ENCODE measurements around the gene SLC16A9.
A peak's percentile ranks its signal among the peaks of the same experiment; 100 is the strongest.
"Not testable (repeated sequence)": the region's sequence is repeated elsewhere in the genome, so short reads cannot be mapped to it uniquely, and the experiment has no call there.

Gene SLC16A9

GRCh38 chr10:59682986-59683937 lies 26.4 kb downstream of the SLC16A9 start:
- no peak for DNase-seq
- in situ Hi-C loops (cut with MboI; ENCODE audit: low pct_unique_long_range_greater_than_20kb, low sequenced_read_pairs), result no loop called here

GRCh38 chr10:59680199-59680598 lies 29.5 kb downstream of the SLC16A9 start:
- DNase-seq, result no peak
- in situ Hi-C loops (cut with MboI; ENCODE audit: low pct_unique_long_range_greater_than_20kb, low sequenced_read_pairs), result no loop called here

- in situ Hi-C loops (cut with MboI; ENCODE audit: low pct_unique_long_range_greater_than_20kb, low sequenced_read_pairs), result no loop called here
- no peak for DNase-seq
These were observed 30.8 kb downstream of the SLC16A9 start for GRCh38 chr10:59678884-59679301.

GRCh38 chr10:59677253-59677831 lies 32.3 kb downstream of the SLC16A9 start:
- DNase-seq, result no peak
- in situ Hi-C loops (cut with MboI; ENCODE audit: low pct_unique_long_range_greater_than_20kb, low sequenced_read_pairs), result no loop called here

- DNase-seq, result no peak
- in situ Hi-C loops (cut with MboI; ENCODE audit: low pct_unique_long_range_greater_than_20kb, low sequenced_read_pairs), result no loop called here
These were observed 33.8 kb downstream of the SLC16A9 start for GRCh38 chr10:59675812-59676211.

GRCh38 chr10:59674215-59674836 lies 35.3 kb downstream of the SLC16A9 start:
- DNase-seq, result no peak
- in situ Hi-C loops (cut with MboI; ENCODE audit: low pct_unique_long_range_greater_than_20kb, low sequenced_read_pairs), result no loop called here

- in situ Hi-C loops (cut with MboI; ENCODE audit: low pct_unique_long_range_greater_than_20kb, low sequenced_read_pairs), result no loop called here
- DNase-seq, result no peak
These were observed 37.3 kb downstream of the SLC16A9 start for GRCh38 chr10:59672150-59672875.

- in situ Hi-C loops (cut with MboI; ENCODE audit: low pct_unique_long_range_greater_than_20kb, low sequenced_read_pairs), result no loop called here
- no peak for DNase-seq
These were observed 39.4 kb downstream of the SLC16A9 start for GRCh38 chr10:59670269-59670668.

- peak; percentile 22 for DNase-seq
- in situ Hi-C loops (cut with MboI; ENCODE audit: low pct_unique_long_range_greater_than_20kb, low sequenced_read_pairs), result no loop called here
These were observed 41.6 kb downstream of the SLC16A9 start for GRCh38 chr10:59668096-59668495.

GRCh38 chr10:59666310-59666709 lies 43.3 kb downstream of the SLC16A9 start:
- no peak for DNase-seq
- in situ Hi-C loops (cut with MboI; ENCODE audit: low pct_unique_long_range_greater_than_20kb, low sequenced_read_pairs), result no loop called here

- in situ Hi-C loops (cut with MboI; ENCODE audit: low pct_unique_long_range_greater_than_20kb, low sequenced_read_pairs); DNase-seq: not testable (repeated sequence)
These were observed 46.4 kb downstream of the SLC16A9 start for GRCh38 chr10:59663213-59663612.

GRCh38 chr10:59657724-59658123 lies 51.9 kb downstream of the SLC16A9 start:
- in situ Hi-C loops (cut with MboI; ENCODE audit: low pct_unique_long_range_greater_than_20kb, low sequenced_read_pairs), result no loop called here
- no peak for DNase-seq

GRCh38 chr10:59655309-59655708 lies 54.3 kb downstream of the SLC16A9 start:
- no peak for DNase-seq
- in situ Hi-C loops (cut with MboI; ENCODE audit: low pct_unique_long_range_greater_than_20kb, low sequenced_read_pairs), result no loop called here

GRCh38 chr10:59654007-59654406 lies 55.6 kb downstream of the SLC16A9 start:
- DNase-seq, result peak; percentile 70
- in situ Hi-C loops (cut with MboI; ENCODE audit: low pct_unique_long_range_greater_than_20kb, low sequenced_read_pairs), result no loop called here

GRCh38 chr10:59651902-59652301 lies 57.7 kb downstream of the SLC16A9 start:
- no peak for DNase-seq
- in situ Hi-C loops (cut with MboI; ENCODE audit: low pct_unique_long_range_greater_than_20kb, low sequenced_read_pairs), result no loop called here

GRCh38 chr10:59649606-59650346 lies 59.9 kb downstream of the SLC16A9 start:
- DNase-seq, result no peak
- in situ Hi-C loops (cut with MboI; ENCODE audit: low pct_unique_long_range_greater_than_20kb, low sequenced_read_pairs), result loop anchor here (25.0 kb wide), 2 partner anchors 163 to 388 kb away; no protein-coding TSS in a partner anchor

- in situ Hi-C loops (cut with MboI; ENCODE audit: low pct_unique_long_range_greater_than_20kb, low sequenced_read_pairs), result loop anchor here (25.0 kb wide), 2 partner anchors 164 to 389 kb away; no protein-coding TSS in a partner anchor
- no peak for DNase-seq
These were observed 60.9 kb downstream of the SLC16A9 start for GRCh38 chr10:59648711-59649201.

GRCh38 chr10:59644841-59645240 lies 64.8 kb downstream of the SLC16A9 start:
- in situ Hi-C loops (cut with MboI; ENCODE audit: low pct_unique_long_range_greater_than_20kb, low sequenced_read_pairs), result loop anchor here (25.0 kb wide), 2 partner anchors 167 to 392 kb away; no protein-coding TSS in a partner anchor
- DNase-seq, result no peak

All from KBM-7 (cell line).